Adrenal gland (tissue), 5 donors: ENCODE results near the gene TCTN1.

Source experiments
- CTCF ChIP-seq, 6 experiments: fragments of 450-650 bp in 4 of 6; fragments of 200-600 bp in 2 of 6; sonication (generic) in 1 of 6; IDR thresholded peaks; 1 replicate in 5 of 6; 2 replicates in 1 of 6; pipeline versions ENCODE4 v1.5.1 to v1.8.0; 2016 to 2021; ENCODE audit warnings: antibody characterized with exemption in 6 of 6, mild to moderate bottlenecking in 2 of 6, moderate library complexity in 1 of 6
- POLR2A ChIP-seq, 2 donors: fragments of 450-650 bp; IDR thresholded peaks; one replicate each; pipeline ENCODE4 v1.6.1; 2017; ENCODE audit warnings: antibody characterized with exemption in 2 of 2, mild to moderate bottlenecking in 2 of 2, moderate library complexity in 1 of 2
- donor health status: DM: no; HTN: no; CAD: no.

DNA sequence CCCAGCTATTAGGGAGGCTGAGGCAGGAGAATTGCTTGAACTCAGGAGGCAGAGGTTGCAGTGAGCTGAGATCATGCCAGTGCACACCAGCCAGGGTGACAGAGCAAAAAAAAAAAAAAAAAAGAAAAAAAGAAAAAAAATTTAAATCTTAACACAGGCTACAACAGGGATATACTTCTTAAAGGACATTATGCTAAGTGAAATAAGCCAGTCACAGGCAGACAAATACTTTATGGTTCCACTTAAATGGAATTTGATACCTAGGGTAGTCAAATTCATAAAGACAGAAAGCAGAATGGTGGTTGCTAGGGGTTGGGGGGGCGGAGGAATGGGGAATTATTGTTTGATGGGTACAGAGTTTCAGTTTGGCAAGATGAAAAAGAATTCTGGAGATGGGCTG lies 16.0 kb upstream of the TCTN1 start:
- no peak for TF ChIP-seq CTCF (IDR thresholded peaks at IDR 0.05)
- no peak for TF ChIP-seq POLR2A (IDR thresholded peaks at IDR 0.05)
